ENCODE measurements around the gene SPO11.

SPO11 gene, protein sequence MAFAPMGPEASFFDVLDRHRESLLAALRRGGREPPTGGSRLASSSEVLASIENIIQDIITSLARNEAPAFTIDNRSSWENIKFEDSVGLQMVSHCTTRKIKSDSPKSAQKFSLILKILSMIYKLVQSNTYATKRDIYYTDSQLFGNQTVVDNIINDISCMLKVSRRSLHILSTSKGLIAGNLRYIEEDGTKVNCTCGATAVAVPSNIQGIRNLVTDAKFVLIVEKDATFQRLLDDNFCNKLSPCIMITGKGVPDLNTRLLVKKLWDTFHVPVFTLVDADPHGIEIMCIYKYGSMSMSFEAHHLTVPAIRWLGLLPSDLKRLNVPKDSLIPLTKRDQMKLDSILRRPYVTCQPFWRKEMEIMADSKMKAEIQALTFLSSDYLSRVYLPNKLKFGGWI
- 0 reads per million in 4 donors for total RNA-seq

DNA sequence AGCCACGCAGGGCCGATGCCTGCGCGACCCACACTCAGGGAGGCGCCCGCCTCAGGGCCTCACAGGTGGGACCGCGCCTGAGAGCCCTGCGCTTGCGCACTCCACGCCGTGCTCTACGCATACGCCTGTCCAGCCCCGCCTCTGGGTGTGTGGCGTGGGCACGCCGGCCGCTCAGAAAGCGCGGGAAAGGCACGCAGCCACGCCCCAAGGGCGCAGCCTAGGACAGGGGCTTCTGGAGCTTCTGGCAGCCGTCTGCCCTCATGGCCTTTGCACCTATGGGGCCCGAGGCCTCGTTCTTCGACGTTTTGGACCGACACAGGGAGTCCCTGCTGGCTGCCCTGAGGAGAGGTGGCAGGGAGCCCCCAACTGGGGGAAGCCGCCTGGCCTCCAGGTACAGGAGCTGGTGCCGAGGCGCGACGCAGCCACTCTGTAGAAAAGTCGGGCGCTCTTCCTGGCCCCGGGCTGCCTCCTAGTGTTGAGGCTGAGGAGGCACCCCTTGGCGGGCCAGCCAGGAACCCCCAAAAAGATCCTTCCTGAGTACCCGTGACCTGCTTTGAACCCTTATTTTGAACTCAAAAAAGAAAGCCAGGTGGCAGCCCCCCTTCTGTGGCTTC lies at the start of gene SPO11:
TSS of gene SPO11 (plus strand) at position 196 of the 614 bp plus-strand sequence. CDS start at position 261, 65 bp downstream.
- no peak for DNase-seq

DNA sequence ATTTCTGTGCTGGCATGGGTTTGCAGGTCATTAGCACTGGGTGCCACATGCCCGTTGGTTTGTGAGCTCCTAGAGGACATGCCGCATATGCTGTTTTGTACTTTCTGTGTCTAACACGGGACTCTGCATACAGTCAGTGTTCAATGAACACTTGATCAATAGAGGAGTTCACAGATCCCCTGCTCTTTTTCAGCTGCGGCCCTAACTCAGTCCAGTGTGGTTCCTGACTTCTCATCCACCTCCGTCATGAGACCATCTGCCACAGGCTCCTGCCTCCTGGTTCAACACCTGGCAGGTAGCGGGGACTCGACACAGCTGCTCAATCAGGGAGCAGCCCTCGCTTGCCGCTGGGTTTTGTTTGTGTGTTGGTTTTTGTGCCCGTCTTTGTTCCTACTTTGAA lies 49.4 kb upstream of the SPO11 start:
- DNase-seq: no peak

DNA sequence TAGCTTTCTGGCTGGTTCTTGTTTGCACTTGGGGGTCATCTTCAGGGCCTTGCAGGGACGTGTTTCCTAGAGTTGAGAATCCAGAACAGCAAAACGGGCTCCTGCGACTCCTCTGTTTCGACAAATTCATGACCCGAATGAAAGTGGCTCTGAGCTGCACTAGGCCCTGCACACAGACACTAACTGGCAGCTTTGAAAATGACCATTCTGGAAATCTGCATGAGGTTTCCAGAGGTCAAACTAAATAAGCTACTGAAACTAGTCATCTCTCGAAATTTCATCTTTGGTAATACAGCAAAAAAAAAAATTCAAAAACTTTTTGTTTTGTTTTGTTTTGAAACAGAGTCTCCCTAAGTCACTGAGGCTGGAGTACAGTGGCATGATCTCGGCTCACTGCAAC lies 47.7 kb upstream of the SPO11 start:
- DNase-seq: no peak

DNA sequence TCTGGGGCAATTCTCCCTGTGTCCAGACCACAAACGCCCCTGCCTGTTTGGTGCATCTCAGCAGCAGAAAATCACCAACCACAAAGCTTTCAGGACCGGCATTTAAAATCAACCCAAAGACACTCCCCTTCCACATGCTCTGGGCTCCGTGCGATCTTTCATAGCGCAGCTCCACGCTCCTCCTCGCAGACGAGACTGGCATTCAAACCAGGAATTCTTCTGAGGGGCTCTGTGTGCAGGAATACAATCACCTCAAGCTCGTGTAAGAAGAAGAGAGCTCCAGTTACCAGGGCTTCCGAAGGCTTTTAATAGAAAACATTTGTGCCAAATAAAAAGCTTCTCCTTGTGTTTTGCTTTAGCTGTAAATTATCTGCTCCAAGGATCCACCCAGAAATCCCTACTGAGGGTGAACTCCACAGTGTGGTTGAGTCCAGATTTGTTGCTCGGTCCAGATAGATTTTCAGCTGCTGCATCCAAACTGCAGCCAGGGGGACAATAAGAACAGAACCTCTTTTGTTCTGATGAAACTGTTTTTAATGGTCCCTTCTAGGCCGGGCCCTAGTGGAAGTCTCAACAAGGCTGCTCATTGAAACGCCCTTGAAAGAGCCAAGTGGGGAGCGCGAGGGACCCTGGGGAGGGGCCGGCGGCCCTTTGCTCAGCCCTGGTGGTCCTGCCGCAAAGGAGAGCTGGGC lies 46.8 kb upstream of the SPO11 start:
- DNase-seq: no peak

DNA sequence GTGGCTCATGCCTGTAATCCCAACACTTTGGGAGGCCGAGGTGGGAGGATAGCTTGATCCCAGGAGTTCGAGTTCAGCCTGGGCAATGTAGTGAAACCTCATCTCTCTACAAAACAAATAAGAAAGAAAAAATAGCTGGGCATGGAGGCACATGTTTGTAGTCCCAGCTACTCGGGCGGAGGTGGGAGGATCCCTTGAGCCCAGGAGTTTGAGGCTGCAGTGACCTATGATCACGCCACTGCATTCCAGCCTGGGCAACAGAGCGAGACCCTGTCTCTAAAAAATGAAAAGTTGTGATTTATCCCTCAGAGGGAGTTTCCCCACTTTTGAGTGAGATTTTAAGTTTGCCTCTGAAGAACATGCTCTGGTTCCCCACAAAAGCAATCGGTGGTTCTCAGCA lies 45.7 kb upstream of the SPO11 start:
- no peak for DNase-seq

DNA sequence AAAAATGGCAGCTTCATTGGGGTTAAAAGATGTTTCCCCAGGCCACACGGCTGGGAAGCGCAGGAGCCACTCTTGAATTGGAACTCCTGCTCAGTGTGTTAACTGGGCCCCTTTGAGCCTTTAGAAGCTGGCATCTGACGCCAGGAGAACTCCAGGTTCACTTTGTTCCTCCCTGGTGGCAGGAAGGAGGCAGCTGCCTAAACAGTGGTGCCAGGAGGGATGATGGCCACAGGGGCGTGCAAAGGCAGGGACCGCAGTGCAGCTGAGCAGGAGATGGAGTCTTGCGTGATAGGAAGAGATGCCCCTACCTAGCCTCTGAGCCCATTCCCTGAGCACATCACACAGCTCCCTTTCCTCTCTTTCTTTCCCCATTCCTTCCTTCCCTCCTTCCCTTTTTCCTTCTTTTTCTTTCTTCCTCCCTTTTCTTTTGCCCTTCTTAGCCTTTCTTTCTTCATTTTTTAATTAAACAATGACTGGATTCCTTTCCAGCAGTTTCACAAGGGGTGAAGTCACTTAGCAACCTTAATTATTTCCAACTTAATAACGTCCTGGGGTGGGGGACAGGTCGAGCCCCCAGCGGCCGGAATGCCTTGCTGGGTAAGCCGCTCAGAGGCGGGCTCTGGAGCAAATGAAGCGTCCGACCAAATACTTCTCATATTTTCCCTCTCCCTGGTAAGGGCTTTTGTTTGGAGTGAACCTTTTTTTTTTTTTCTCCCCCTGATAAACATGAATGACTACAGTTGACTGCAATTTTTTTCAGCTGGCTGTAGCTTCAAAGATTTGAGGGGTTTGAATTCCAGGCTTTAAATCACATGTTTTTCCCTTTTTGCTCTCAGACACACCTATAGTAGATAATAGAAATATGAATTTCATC lies 42.4 kb upstream of the SPO11 start:
- no peak for DNase-seq

DNA sequence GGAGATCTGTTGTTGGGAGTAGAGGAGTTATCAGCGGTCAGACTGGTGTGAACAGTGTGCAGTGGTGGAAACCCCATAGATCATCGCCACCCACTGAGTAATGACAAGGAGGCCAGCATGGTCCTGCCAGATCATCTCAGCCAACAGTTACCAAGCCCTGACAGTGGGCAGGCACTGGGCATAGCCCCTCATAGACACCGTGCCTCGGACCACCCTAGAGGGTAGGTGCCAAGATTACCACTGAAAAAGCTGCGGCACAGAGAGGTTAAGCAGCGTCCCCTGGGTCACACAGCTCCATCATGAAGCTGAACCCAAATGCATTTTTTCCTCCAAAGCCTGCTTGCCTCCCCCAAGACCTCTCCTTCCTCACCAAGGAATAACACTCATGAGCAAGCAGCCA lies 41.7 kb upstream of the SPO11 start:
- no peak for DNase-seq

DNA sequence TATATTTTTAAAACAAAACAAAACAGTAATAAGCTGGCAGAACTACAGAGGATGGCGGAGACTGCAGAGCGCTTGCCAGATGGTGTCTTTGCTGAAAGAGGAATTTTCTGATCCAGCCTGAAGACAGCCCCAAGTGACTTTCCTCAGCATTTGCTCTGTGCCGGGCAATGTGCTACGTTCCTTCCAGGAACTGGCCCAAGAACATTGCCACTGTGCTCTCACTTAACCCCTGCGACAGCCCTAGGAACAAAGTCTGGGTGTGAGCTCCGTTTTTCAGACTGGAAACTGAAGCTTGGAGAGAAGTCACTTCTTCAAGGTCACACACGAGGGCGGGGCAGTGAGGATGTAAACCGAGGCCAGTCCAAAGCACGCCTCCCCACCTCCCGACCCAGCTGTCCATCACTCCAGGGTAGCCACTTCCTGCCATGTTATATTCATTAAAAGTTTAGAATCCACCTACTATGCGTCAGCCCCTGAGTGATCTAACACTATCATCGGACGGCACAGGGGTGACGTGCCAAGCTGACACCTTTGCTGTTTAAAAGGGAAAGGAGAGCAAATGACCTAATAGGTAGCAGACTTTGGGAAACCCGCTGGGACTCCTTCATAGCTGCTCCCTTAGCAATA lies 40.8 kb upstream of the SPO11 start:
- no peak for DNase-seq

DNA sequence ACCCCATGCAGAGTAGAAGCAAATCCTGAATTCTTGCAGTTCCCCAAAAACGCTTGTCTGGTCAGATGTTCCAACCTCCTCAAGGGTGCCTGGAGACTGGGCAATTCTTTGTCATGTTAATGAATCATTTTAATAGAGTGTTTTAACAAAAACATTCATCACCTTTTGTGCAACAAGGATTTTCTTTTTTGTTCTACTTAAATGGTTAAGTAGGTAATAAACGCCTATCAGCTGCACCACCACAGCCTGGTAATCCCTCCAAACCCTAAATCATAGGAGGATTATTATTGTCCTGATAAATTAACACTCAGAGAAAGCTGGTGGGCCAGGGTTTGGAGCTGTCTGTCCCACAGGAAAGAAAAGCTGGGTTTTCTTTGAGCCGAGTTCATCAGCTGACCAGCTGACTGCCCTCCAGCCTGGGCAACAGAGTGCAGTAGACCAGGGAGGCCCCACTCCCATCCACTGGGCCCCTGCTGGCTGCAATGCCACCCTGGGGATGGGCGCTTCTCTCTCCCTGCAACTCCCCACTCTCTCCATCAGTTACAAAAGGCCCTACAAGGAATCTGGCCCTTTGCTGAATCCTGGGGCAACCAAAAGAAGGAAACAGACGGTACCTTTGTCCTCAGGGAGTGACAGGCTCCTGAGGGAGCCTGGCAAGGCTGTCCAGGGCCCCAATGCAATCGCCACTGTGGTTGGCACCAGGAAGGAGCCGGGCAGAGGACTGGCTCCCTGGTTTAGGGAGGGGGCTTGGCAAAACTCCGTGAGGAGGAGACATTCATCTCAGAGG lies 40.0 kb upstream of the SPO11 start:
- no peak for DNase-seq

DNA sequence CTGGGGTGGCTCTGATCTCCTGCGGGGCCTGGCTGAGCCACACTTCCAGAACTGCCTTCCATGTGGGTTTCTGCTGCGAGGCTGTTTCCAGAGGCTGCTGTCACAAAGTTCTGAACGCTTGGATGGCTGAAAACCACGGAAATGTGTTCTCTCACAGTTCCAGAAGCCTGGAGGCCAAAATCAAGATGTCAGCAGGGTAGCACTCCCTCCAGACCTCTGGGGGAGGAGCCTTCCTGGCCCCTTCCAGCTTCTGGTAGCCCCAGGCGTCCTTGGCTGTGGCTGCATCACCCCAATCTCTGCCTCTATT lies 39.5 kb upstream of the SPO11 start:
- no peak for DNase-seq

DNA sequence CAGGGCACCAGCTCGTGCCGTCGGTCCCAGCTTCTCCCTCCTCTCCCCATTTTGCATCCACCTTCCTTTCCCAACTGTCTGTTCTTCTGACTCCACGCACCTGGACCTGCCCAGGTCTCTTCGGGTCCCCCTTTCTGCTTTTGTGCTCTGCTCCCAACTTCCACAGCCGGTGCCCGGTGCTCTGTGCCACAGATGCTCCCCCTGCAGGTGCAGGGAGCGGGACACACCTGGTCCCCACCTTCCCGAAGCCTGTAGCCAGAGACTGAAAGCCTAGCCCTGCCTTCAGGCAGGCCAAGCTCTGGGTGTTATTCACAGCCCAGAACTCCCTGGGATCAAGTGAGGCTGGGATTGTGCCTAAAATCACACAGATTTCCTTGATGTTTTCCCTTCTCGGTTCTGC lies 38.6 kb upstream of the SPO11 start:
- no peak for DNase-seq

DNA sequence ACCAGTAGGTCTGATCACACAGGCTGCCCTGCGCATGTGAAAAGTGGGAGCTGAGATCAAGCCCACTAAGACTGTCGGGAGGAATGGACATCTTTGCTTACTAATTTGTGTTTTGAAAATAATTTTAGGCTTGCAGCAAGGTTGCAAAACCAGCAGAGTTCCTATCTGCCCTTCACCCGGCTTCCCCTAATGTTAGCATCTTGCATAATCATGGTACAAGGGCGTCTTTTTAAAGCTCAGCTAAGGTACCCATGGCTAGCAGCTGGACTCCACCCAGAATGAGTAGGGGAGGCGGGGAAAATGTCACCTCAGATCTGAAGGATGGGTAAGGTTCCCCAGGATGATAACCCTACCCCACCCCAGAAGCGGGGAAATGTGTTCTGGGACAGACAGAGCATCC lies 37.9 kb upstream of the SPO11 start:
- DNase-seq: no peak

DNA sequence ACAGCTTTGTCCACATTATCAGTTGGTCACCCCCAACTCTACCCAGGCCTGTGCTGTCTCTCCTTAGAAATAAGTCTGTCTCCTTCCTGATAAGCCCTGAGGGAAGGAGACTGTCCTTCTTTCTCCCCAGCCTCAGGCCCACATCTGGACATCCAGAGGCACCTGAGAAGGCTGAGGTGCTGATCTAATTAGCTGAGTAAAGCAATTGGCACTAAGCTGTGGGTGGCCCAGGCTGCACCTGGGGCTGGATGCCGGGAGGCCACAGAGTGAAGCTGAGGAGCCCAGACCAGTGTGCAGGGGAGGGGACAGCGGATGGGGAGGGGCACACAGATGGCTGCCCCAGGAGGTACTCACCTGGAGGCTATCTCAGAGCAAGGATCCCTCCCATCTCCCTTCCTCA lies 37.0 kb upstream of the SPO11 start:
- DNase-seq: no peak

DNA sequence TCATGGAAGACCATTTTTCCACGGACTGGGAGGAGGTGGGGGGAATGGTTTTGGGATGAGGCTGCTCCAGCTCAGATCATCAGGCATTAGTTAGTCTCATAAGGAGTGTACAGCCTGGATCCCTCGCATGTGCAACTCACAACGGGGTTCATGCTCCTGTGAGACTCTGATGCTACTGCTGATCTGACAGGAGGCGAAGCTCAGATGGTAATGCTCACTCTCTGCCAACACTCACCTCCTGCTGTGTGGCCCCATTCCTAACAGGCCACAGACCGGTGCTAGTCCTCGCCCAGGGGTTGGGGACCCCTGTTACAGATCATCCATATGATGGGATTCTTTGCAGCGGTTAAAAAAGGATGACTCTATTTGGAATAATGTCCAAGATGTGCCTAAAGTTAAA lies 35.6 kb upstream of the SPO11 start:
- DNase-seq: no peak

DNA sequence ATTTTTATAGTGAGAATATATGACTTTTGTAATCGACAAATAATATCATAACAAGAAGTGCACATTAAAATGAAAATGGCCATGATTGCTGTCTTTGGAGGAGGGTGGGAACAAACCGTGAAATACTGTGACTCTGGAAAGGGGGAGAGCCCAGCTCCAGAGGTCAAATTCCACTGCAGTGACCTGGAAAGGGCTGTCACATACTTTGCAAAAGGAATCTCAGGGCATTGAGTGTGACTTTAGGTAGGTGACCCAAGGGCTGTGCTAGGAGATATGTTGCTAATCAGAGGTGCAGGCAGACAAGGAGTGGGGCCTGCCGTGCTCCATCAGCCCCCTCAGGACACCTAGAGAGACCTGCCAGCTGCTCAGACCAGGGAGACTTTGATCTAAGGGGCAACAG lies 35.1 kb upstream of the SPO11 start:
- no peak for DNase-seq

DNA sequence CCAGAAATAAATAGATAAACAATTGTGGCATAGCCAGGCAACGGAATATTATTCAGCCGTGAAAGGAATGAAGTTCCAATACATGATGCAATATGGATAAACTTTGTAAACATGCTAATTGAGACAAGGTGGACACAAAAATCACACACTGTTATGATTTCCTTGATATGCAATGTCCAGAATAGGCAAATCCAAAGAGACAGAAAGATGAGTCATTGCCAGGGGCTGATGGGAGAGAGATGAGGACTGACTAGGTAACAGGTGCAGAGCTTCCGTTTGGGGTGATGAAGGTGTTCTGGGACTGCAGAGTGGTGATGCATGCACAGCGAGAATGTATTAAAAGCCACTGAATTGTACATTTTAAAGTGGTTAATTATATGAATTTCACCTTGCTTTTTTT lies 31.1 kb upstream of the SPO11 start:
- no peak for DNase-seq

DNA sequence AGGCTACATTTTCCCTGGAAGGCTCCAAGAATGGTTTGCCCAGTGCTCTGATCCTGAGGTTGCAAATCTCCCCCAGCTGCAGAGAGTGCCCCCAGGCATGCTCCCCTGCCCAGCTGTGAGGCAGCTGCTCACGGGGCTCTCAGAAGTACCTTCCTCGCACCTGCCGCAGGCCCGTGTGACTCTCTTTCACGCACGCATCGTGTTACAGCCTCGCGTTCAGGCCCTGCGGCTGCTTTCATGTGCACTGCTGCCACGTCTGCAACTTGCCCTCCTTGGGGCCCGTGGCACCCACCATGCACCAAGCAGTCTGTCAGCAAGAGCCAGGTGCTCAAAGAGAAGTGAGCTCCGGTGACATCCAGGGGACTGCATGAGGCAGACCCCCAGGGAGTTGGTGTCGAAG lies 28.6 kb upstream of the SPO11 start:
- DNase-seq: no peak

DNA sequence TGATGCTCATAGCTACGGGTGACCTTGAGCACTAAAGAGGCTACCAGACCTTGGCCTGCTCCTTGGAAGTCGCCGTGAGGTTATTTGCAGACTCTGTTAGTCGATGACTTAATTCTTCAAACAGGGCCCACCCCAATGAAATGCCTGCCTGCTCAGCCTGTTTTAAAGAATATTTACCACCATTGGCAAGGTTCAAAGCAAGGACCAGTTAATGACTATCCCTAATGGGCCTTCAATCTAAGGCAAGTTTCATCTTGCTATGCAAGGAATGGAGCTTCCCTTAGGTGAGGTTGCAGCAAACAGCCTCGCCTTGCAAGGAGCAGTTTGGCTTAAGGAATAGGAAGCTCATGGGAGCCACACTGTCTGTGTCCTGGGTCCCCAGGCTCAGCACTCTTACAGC lies 22.9 kb upstream of the SPO11 start:
- no peak for DNase-seq

DNA sequence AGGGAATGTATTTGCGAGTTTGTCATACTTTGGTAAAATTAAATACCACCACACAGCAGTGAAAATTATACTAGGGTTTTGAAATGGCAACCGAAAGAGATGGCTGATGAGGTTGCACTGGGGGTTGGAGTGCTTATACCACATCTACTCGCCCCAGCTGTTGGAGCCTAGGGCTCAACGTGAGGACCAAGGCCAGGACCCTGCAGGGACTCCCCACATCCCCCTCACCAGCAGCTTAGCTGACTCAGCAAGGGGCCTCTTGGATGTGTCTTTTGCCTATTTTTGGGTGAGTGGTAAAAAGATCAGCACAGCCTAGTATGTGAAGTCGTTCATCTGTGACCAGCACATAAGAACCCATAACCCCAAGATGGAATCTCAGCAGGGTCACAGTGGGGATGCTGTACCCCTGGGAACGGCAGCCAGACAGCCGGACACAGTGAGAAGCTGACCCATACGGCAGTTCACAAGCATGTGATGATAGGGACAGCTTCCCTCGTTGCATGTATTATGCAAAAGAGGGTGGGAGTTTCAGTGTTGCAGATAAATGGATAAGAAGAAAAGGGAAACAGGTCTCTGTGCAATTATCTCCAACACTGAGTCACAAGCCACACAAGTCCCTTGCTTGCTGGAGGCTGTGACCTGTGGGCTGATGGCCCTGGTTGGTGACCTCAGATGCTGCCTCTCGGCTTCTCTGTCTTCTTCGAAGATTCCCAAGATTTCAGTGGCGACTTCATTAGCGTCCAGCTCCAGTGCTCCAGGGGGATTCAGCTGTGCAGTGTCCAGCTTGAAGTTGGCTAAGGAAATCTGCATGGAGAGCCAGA lies 20.9 kb upstream of the SPO11 start:
- no peak for DNase-seq

DNA sequence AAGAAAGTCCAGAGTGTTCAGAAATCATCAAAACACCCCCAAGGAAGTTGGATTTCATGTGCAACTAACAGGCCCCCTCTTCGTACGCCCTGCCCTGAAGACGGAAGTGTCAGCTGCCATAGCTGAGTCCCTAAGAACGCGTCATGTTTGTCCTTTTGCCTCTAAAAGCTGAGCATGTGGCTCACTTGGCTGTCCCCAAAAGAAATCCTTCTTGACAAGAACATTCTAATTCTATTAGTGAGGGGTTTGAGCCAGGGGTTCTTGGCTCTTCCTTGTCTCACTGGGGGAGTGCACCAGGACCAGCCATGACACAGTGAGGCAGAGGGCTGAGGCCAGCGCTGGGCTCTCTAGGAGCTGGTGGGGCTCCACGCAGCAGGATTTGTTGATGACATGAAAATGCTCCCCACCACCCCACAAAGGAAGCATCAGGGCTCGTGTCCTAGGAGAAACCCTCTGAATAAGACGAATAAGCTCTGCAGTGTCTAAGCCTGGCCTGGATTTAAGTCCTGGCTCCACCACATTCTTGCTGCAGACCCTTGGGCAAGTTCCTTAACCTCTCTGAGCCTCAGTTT lies 20.0 kb upstream of the SPO11 start:
- DNase-seq: no peak
